Endothelial cell of umbilical vein (primary cell): ENCODE measurements around the gene PLEKHB2. TPM values are rescaled to one million over a fixed set of nuclear protein-coding genes. Genes with fewer than 3 reads are reported as not detected.

Source experiments
- BruUV-seq: library from RNA; stranded (reverse); fragments of 400-500 nt; replicated peaks from 2 replicates; lab custom pipeline; 2021; lab: Mats Ljungman, UMichigan
- CTCF ChIA-PET: fragments of 300-600, 350-600 bp; sonication (Branson Sonifier 250); formaldehyde crosslinking; loops from one replicate; lab custom pipeline; 2021; ENCODE audit warnings: antibody characterized with exemption, inconsistent platforms; lab: Charles Lee
- POLR2A ChIA-PET: fragments of 300-600, 350-600 bp; sonication (Branson Sonifier 250); formaldehyde crosslinking; loops from one replicate; lab custom pipeline; 2021; ENCODE audit warnings: antibody characterized with exemption, inconsistent platforms; lab: Charles Lee
- DNase-seq: peaks from one replicate; pipeline ENCODE4 v3.0.0-alpha.2; 2011; ENCODE audit warnings: low read depth, low spot score
- FAIRE-seq: peaks from 2 replicates; lab custom pipeline; 2011; peaks lifted over from hg19 to GRCh38; lab: Jason Lieb, UNC
- H2AFZ ChIP-seq: 2 replicates; pipeline ENCODE4 v1.6.0; 2012; ENCODE audit warnings: low read depth, low read length, control low read depth, inconsistent platforms
- H3K27ac ChIP-seq: 2 replicates; pipeline ENCODE4 v1.5.1; 2011; ENCODE audit warnings: low read depth, mild to moderate bottlenecking, control low read depth, low read length, moderate library complexity; ENCODE audit not compliant: insufficient read depth
- H3K27me3 ChIP-seq, 2 experiments: 2 replicates each; pipeline versions ENCODE4 v1.6.0 to v1.6.1; 2011; ENCODE audit warnings: low read length in 2 of 2, mixed read lengths in 1 of 2; ENCODE audit not compliant: control insufficient read depth in 2 of 2, insufficient read depth in 2 of 2
- H3K36me3 ChIP-seq, 2 experiments: 2 replicates in 1 of 2; 3 replicates in 1 of 2; pipeline ENCODE4 v1.5.1; 2011; ENCODE audit warnings: low read length in 2 of 2, mild to moderate bottlenecking in 1 of 2, moderate library complexity in 1 of 2; ENCODE audit not compliant: control insufficient read depth in 2 of 2, insufficient read depth in 2 of 2; ENCODE audit errors: extremely low read depth in 1 of 2
- H3K4me1 ChIP-seq: 3 replicates; pipeline ENCODE4 v1.5.1; 2011; ENCODE audit warnings: mild to moderate bottlenecking, low read length; ENCODE audit not compliant: control insufficient read depth, insufficient read depth; ENCODE audit errors: extremely low read depth
- H3K4me2 ChIP-seq: 2 replicates; pipeline ENCODE4 v1.6.1; 2011; ENCODE audit warnings: low read length, control low read depth, mixed read lengths; ENCODE audit not compliant: insufficient read depth
- H3K4me3 ChIP-seq, 3 experiments: fragments of 200-600 bp in 1 of 3; sonication (generic), shearing (Covaris generic) in 1 of 3; replicated peaks in 1 of 3; 2 replicates each; pipeline ENCODE4 v1.5.1; 2011 to 2016; ENCODE audit warnings: control low read depth in 3 of 3, low read length in 3 of 3, mild to moderate bottlenecking in 2 of 3, inconsistent platforms in 1 of 3, low read depth in 1 of 3, moderate library complexity in 1 of 3; ENCODE audit not compliant: insufficient read depth in 1 of 3
- H3K79me2 ChIP-seq: 2 replicates; pipeline ENCODE4 v1.6.0; 2012; ENCODE audit warnings: low read length, inconsistent platforms; ENCODE audit not compliant: control insufficient read depth, insufficient read depth
- H3K9ac ChIP-seq: replicated peaks from 2 replicates; pipeline ENCODE3; 2011; ENCODE audit warnings: low read length, control low read depth; ENCODE audit not compliant: insufficient read depth; ENCODE audit errors: extremely low read depth
- H3K9me1 ChIP-seq: replicated peaks from 3 replicates; pipeline ENCODE4 v1.6.0; 2011; ENCODE audit warnings: mild to moderate bottlenecking, low read length; ENCODE audit not compliant: control insufficient read depth, insufficient read depth; ENCODE audit errors: extremely low read depth
- H3K9me3 ChIP-seq: replicated peaks from 2 replicates; pipeline ENCODE4 v1.5.1; 2012; ENCODE audit warnings: low read length, inconsistent platforms; ENCODE audit not compliant: control insufficient read depth, insufficient read depth
- H4K20me1 ChIP-seq: replicated peaks from 2 replicates; pipeline ENCODE3; 2011; ENCODE audit warnings: mild to moderate bottlenecking, low read length; ENCODE audit not compliant: control insufficient read depth, insufficient read depth; ENCODE audit errors: extremely low read depth
- CTCF ChIP-seq, 2 donors: IDR thresholded peaks; 1 replicate in 1 of 2; 2 replicates in 1 of 2; pipeline ENCODE4 v1.5.1; 2011; ENCODE audit warnings: low read length in 2 of 2, mild to moderate bottlenecking in 2 of 2, moderate library complexity in 2 of 2, control low read depth in 1 of 2, inconsistent platforms in 1 of 2, low read depth in 1 of 2; ENCODE audit not compliant: insufficient read depth in 1 of 2; ENCODE audit errors: extremely low read depth in 1 of 2
- POLR2AphosphoS5 ChIP-seq: IDR thresholded peaks from 2 replicates; pipeline ENCODE4 v1.6.1; 2012; ENCODE audit warnings: low read depth, mild to moderate bottlenecking, control low read depth, low read length, moderate library complexity; ENCODE audit not compliant: insufficient read depth
- dilution Hi-C: fragments of 300-500 bp; cut with MboI; formaldehyde crosslinking; loops from one replicate; pipeline ENCODE4 v1.15.0; 2019; ENCODE audit warnings: low sequenced_read_pairs; ENCODE audit not compliant: extremely low pct_ligation_motif_present
- intact Hi-C: fragments of 100-400 bp; cut with micrococcal nuclease; formaldehyde crosslinking; loops from one replicate; pipeline ENCODE4 v1.10.0; 2022
- polyA plus RNA-seq, 4 experiments: library from polyadenylated mRNA; depleted of rRNA in 3 of 4; stranded (reverse) in 3 of 4; unstranded in 1 of 4; fragments of >200 nt; gene quantifications; 2 replicates each; pipeline versions ENCODE4 v1.2.1 to v1.2.3, GENCODE V29; 2011 to 2012; ENCODE audit warnings: missing spikeins in 1 of 4
- total RNA-seq: library from RNA; stranded (reverse); gene quantifications from 2 replicates; pipeline ENCODE4 v1.2.3, GENCODE V29; 2021

The PLEKHB2 gene
- total and polyA plus RNA-seq, 2 donors (not counting 3 experiments of a cell fraction or from before 2014, with no cell fraction given) = 56.5 to 56.8 TPM

DNA sequence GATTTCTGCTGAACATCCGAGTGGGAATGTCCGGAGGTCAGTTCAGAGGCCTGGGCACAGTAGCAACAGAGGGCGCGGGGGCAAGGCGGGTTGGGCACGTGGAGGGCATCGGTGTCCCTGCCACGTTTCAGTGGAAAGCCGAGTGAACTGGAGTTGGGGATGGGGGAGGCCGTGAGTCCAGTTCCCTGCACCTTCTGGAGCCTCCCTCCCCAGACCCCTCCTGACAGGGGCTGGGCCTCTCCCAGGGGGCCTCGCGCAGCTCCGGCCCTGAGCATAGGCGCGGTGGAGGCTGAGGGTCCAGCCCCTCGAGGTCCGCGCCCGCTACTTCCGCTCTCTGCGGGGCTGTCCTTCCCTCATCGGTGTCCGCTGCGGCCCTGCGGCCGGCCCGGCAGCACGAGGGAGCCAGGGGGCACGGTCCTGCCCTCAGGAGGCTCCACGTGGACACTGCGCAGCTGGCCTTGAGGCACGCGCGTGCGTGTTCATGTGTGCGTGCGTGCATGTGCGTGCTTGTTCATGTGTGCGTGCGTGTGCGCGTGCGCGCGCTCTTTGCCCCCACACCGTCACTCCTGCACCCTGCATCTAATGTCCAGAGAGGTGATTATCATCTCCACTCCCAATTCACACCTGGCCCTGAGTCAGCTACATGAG lies 50.2 kb downstream of the PLEKHB2 start:
- Histone ChIP-seq H3K27me3 (peaks cover 0 to 2% of the 10 kb centered on the region in 2 experiments), H3K36me3 (no peaks in the 10 kb centered on the region), H3K4me1 (no peaks in the 10 kb centered on the region), H3K79me2 (no peaks in the 10 kb centered on the region), H2AFZ (no peak overlapping the region), H3K27ac (no peak overlapping the region), H3K9me3 (no peaks in the 10 kb centered on the region), H3K4me3 (no peak overlapping the region), H4K20me1 (no peaks in the 10 kb centered on the region), H3K9ac (no peak overlapping the region), H3K9me1 (no peaks in the 10 kb centered on the region), H3K4me2 (no peak overlapping the region)
- FAIRE-seq = no peak
- CTCF ChIA-PET = interaction anchor here (2.2 to 3.8 kb wide), 3 partner anchors 23 to 518 kb away, joined by 11 to 51 read pairs (median 35); no protein-coding TSS in a partner anchor
- POLR2A ChIA-PET = no interaction called here
- BruUV-seq = no TSS peak
- no peak for TF ChIP-seq CTCF (IDR thresholded peaks at IDR 0.05; ENCODE audit: extremely low read depth in 1 of 2, insufficient read depth in 1 of 2, low read depth in 1 of 2, low read length in 2 of 2)
- dilution Hi-C loops (no loop called here), intact Hi-C loops (no loop called here)
- DNase-seq = no peak

- BruUV-seq = no TSS peak
Observed at GRCh38 chr2:131156452-131157149, 51.5 kb downstream of the PLEKHB2 start.

More at GRCh38 chr2:131156452-131157149, 51.5 kb downstream of the PLEKHB2 start:
- intact Hi-C loops = no loop called here
- Histone ChIP-seq H3K4me1 (no peaks in the 10 kb centered on the region), H3K9me1 (no peaks in the 10 kb centered on the region), H3K36me3 (no peaks in the 10 kb centered on the region), H3K9ac (no peak overlapping the region), H3K27me3 (peaks cover 0 to 2% of the 10 kb centered on the region in 2 experiments), H3K9me3 (no peaks in the 10 kb centered on the region), H3K4me2 (no peak overlapping the region), H3K79me2 (no peaks in the 10 kb centered on the region), H3K27ac (no peak overlapping the region), H3K4me3 (no peak overlapping the region), H4K20me1 (no peaks in the 10 kb centered on the region), H2AFZ (no peak overlapping the region)
- peak; percentile 12 to 28 for TF ChIP-seq CTCF (IDR thresholded peaks at IDR 0.05; ENCODE audit: extremely low read depth in 1 of 2, insufficient read depth in 1 of 2, low read depth in 1 of 2, low read length in 2 of 2)
- no peak for TF ChIP-seq POLR2AphosphoS5
- ChIA-PET POLR2A (no interaction called here), CTCF (interaction anchor here (1.4 kb wide), 1 partner anchor 179 kb away, joined by 3 read pairs; no protein-coding TSS in a partner anchor)
- dilution Hi-C loops = no loop called here
- FAIRE-seq (no peak), DNase-seq (no peak)
